Endothelial cell (in vitro differentiated cells): ENCODE measurements around the gene AQP3. TPM values are rescaled to one million over a fixed set of nuclear protein-coding genes. Genes with fewer than 3 reads are reported as not detected.

Experiments
- DNase-seq: peaks from one replicate; pipeline ENCODE4 v3.0.0; 2021; ENCODE audit warnings: low spot score
- H3K27ac Mint-ChIP-seq: one replicate; pipeline ENCODE4 v1.8.0; 2021; ENCODE audit warnings: mixed read lengths, inconsistent platforms; ENCODE audit not compliant: unreplicated experiment
- H3K27me3 Mint-ChIP-seq: one replicate; pipeline ENCODE4 v1.8.0; 2021; ENCODE audit warnings: mild to moderate bottlenecking, moderate library complexity, mixed read lengths, inconsistent platforms; ENCODE audit not compliant: unreplicated experiment
- H3K36me3 Mint-ChIP-seq: one replicate; pipeline ENCODE4 v1.8.0; 2021; ENCODE audit warnings: mild to moderate bottlenecking, low read depth, mixed read lengths, inconsistent platforms; ENCODE audit not compliant: unreplicated experiment
- H3K4me1 Mint-ChIP-seq: one replicate; pipeline ENCODE4 v1.8.0; 2021; ENCODE audit warnings: mild to moderate bottlenecking, mixed read lengths, inconsistent platforms; ENCODE audit not compliant: unreplicated experiment
- H3K4me3 Mint-ChIP-seq: one replicate; pipeline ENCODE4 v1.8.0; 2021; ENCODE audit warnings: mild to moderate bottlenecking, mixed read lengths, inconsistent platforms; ENCODE audit not compliant: unreplicated experiment
- H3K9me3 Mint-ChIP-seq: one replicate; pipeline ENCODE4 v1.8.0; 2021; ENCODE audit warnings: mixed read lengths, inconsistent platforms; ENCODE audit not compliant: unreplicated experiment
- CTCF ChIP-seq: fragments of 200-600 bp; sonication (generic); IDR thresholded peaks from one replicate; pipeline ENCODE4 v1.5.0; 2021; ENCODE audit warnings: antibody characterized with exemption; ENCODE audit not compliant: unreplicated experiment
- total RNA-seq: library from RNA; stranded (reverse); fragmentation: NEBNext Ultra II Directional; extraction: Animal tissue kit (Norgen Biotek cat#: 25700); gene quantifications from one replicate; pipeline ENCODE4 v1.2.1, GENCODE V29; 2021; ENCODE audit not compliant: unreplicated experiment

AQP3 gene
- total RNA-seq, 1 donor from 2014 or later = 6.0 TPM

- peak overlapping the region; percentile 30 for H3K27ac Mint-ChIP-seq
- no peak for DNase-seq
These were observed 1.0 kb downstream of the AQP3 start for GRCh38 chr9:33446240-33446945.

DNA sequence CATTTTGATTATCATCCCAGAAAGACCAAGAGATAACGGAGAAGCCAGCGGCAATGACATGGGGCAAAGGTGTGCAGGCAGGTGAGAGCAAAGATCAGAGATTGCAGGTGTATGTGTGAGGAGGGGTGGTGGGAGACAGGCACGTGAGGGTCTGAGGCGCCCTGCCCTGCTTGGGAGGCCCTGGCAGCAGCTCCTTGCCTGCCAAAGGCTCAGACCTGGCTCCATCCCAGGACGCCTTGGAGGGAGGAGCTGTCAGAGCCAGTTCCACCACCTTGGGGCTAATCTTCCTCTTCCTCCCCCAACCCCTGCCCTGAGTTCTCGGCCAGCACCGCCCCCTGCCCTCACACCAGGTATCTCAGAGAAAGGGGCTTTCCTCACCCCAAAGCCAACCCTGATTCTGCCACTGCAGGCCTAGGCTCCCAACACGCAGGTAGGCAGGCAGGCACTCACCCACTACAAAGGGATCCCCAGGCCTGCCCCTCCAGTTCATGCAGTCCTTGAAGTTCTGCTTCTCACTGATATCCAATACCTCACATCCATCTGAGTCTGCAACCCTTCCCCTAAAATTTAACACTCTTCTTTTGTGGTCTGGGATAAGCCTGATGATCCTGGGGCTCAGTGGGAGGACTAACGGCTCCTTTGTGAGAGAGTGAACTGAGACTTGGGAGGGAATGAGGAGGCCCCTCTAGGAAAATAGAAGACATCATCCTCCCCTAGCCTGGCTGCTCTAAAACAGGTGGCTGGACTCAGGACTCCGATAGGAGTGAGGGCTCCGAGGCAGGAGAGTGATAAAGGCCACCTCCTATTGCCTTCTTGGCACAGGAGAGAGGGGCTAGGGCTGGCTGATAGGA lies 1.8 kb downstream of the AQP3 start:
- Mint-ChIP-seq H3K4me3 (peak overlapping the region; percentile 8), H3K36me3 (peaks cover 4% of the 10 kb centered on the region), H3K9me3 (no peaks in the 10 kb centered on the region), H3K27ac (no peak overlapping the region), H3K27me3 (peaks cover 10% of the 10 kb centered on the region), H3K4me1 (peaks cover 9% of the 10 kb centered on the region)
- TF ChIP-seq CTCF = no peak
- no peak for DNase-seq

More at GRCh38 chr9:33446240-33446945, 1.0 kb downstream of the AQP3 start:
- H3K36me3 Mint-ChIP-seq = peaks cover 4% of the 10 kb centered on the region
- H3K9me3 Mint-ChIP-seq = no peaks in the 10 kb centered on the region
- TF ChIP-seq CTCF = no peak
- H3K4me3 Mint-ChIP-seq = peak overlapping the region; percentile 75
- H3K27me3 Mint-ChIP-seq = peaks cover 9% of the 10 kb centered on the region
- peaks cover 9% of the 10 kb centered on the region for H3K4me1 Mint-ChIP-seq

DNA sequence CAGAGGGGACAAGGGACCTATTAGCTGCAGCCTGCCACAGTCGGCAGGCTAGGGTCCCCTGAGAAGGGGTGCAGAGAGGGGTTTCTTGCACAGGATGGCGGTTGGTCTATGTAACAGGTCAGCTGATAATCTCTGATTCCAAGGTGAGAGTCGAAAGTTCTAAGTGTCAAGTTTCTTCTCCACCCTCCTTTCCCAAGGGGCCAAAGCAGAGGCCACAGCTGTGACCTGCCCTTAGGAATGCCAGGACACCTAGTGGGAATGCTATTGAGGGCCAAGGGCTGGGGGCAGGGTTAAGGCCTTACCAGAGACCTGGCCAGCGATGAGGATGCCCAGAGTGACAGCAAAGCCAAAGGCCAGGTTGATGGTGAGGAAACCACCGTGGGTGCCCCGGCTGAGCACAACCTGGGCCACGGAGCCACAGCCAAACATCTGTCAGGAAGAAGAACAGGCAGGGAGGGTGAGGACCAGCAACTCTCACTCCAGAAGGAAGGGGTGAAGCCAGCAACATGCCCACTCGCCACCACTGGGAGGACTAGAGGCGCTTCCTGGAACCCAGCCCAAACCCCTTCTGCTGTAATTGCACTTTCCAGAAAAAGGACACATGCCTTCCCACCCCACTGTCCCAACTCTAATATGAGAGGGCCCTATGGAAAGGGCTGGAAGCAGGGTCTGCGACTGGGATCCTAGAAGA lies 3.8 kb downstream of the AQP3 start:
- no peak for DNase-seq
- Mint-ChIP-seq H3K4me1 (peaks cover 25% of the 10 kb centered on the region), H3K9me3 (no peaks in the 10 kb centered on the region), H3K4me3 (no peak overlapping the region), H3K27ac (no peak overlapping the region), H3K27me3 (peaks cover 10% of the 10 kb centered on the region), H3K36me3 (peaks cover 4% of the 10 kb centered on the region)
- TF ChIP-seq CTCF = no peak

- no peaks in the 10 kb centered on the region for H3K9me3 Mint-ChIP-seq
- no peak for DNase-seq
- H3K27ac Mint-ChIP-seq = no peak overlapping the region
- H3K36me3 Mint-ChIP-seq = peaks cover 4% of the 10 kb centered on the region
- H3K4me3 Mint-ChIP-seq = no peak overlapping the region
- peaks cover 6% of the 10 kb centered on the region for H3K27me3 Mint-ChIP-seq
- H3K4me1 Mint-ChIP-seq = peaks cover 25% of the 10 kb centered on the region
- TF ChIP-seq CTCF = no peak
These were observed 4.3 kb downstream of the AQP3 start for GRCh38 chr9:33443047-33443446.
